GM21390 (cell line): ENCODE results near the gene PITPNB.

Experiments
- ATAC-seq: cut with Tn5 transposase; IDR thresholded peaks from one replicate; pipeline ENCODE4 v1.9.1; 2021; ENCODE audit not compliant: unreplicated experiment

The PITPNB gene

GRCh38 chr22:27804470-27805297 lies 114.4 kb downstream of the PITPNB start:
- ATAC-seq, result no peak

GRCh38 chr22:27803841-27804415 lies 115.1 kb downstream of the PITPNB start:
- ATAC-seq, result no peak

- ATAC-seq, result no peak
Observed at GRCh38 chr22:27802346-27803073, 116.5 kb downstream of the PITPNB start.
